ENCODE measurements around the gene EDNRA. TPM values are rescaled to one million over a fixed set of nuclear protein-coding genes. Genes with fewer than 3 reads are reported as not detected.

Gene EDNRA
- total RNA-seq, 2 experiments from 2014 or later = not detected

DNA sequence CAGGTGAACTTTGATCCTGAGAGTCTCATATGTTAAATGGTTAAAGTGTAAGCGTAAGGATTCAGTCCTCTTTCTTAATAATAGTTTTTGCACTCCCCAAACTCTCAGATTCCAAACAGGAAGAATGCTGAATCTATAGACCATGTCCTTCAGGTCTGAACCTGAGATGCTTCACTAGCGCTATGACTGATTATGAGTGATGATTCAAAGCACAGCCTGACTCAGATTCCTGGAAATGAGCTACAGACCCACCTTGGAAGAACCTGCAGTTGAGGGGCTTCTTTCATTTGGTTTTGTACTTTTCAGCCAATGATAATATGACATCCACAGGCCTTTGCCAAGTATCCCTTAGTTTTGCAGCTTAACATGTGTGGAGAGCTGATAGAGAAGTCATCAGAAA is 1.4 kb downstream of the EDNRA start:
- no peak for DNase-seq
- no peaks in the 10 kb centered on the region for H3K9me3 Mint-ChIP-seq
- no peaks in the 10 kb centered on the region for H3K36me3 Mint-ChIP-seq
- H3K27ac Mint-ChIP-seq = no peak overlapping the region
- H3K4me1 Mint-ChIP-seq = no peaks in the 10 kb centered on the region
- ATAC-seq (ENCODE audit: low read depth) = no peak
- H3K4me3 Mint-ChIP-seq = no peak overlapping the region
- POLR2A ChIA-PET = no interaction called here
- H3K27me3 Mint-ChIP-seq = peaks cover 34% of the 10 kb centered on the region

DNA sequence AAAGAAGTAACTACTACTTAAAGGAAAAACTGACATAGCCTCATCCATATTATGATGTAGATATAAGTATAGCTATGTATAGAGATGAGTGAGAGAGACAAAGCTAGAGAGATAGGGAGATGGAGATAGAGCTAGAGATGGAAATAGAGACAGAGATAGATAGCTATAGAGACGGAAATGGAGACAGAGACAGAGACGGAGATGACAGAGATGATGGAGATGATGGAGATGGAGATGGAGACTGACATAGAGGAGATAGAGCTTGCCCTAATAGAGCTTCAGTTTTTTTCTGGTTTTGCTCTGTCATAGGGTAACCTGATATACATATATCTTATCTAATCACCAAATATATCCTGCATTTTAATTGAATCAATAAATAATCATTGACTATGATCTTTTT is 4.3 kb downstream of the EDNRA start:
- POLR2A ChIA-PET = no interaction called here
- ATAC-seq (ENCODE audit: low read depth) (no peak), DNase-seq (no peak)
- Mint-ChIP-seq H3K36me3 (no peaks in the 10 kb centered on the region), H3K27ac (no peak overlapping the region), H3K27me3 (peaks cover 24% of the 10 kb centered on the region), H3K4me1 (no peaks in the 10 kb centered on the region), H3K4me3 (no peak overlapping the region), H3K9me3 (no peaks in the 10 kb centered on the region)

DNA sequence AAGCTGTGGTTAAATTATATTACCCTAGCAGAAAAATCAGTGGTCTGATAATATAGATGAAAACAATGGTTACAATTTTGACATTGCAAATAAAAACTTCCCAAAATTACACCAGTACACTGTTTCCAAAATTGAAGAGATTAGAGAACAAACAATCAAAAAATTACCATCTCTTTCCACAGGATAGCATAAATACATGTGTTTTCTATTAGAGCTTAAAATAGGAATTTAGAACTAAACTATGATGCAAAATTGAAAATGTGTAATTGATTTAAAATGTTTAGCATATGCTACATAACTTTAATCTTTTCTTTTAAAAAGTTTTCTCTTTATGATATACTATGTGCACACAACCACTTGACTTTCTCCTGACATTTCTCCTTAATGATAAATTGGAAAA is 6.7 kb downstream of the EDNRA start:
- H3K4me1 Mint-ChIP-seq = no peaks in the 10 kb centered on the region
- H3K27me3 Mint-ChIP-seq = peaks cover 12% of the 10 kb centered on the region
- no peak overlapping the region for H3K27ac Mint-ChIP-seq
- DNase-seq (no peak), ATAC-seq (ENCODE audit: low read depth) (no peak)
- POLR2A ChIA-PET = no interaction called here
- H3K4me3 Mint-ChIP-seq = no peak overlapping the region
- no peaks in the 10 kb centered on the region for H3K9me3 Mint-ChIP-seq
- no peaks in the 10 kb centered on the region for H3K36me3 Mint-ChIP-seq

DNA sequence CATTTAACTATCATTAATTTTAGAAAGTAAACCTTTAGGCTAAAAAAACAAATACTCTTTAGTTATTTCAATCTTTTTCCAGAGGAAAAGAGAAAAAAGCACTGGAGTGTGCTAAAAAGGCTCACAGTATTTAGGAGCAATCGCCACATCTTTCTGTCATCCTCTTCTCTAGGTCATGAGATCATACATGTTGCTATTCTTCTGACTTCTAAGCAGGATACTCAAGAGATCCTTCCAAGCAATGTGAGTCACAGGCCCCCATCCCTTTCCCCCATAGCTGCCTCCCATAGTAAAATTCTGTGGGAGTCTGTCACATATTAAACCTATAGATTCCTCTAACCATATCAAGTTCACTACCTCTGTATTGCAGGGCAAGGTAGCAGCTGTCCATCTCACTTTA is 7.7 kb downstream of the EDNRA start:
- ATAC-seq (ENCODE audit: low read depth) = no peak

DNA sequence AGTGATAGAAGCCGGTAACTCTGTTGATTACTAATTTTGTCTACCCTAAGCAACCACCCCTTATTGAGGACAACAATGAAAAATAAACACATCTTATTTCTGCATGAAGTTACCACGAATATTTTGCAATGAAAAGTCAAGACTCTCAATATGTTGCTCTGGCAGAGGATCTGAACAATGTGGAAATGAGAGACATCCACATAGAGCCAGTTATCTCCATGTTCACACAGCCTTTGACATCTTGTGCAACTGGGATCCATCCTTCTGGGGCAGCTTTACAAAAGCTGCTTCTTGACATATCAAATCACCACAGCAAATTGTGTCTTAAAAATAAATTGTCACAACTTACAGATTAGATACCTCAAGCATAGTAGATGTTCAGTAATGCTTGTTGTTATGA is 10.2 kb downstream of the EDNRA start:
- DNase-seq (no peak), ATAC-seq (ENCODE audit: low read depth) (no peak)
- POLR2A ChIA-PET = no interaction called here
- no peak overlapping the region for H3K27ac Mint-ChIP-seq
- H3K27me3 Mint-ChIP-seq = peaks cover 11% of the 10 kb centered on the region
- H3K4me3 Mint-ChIP-seq = no peak overlapping the region
- no peaks in the 10 kb centered on the region for H3K9me3 Mint-ChIP-seq
- no peaks in the 10 kb centered on the region for H3K36me3 Mint-ChIP-seq
- no peaks in the 10 kb centered on the region for H3K4me1 Mint-ChIP-seq

More for the DNA sequence above, 7.7 kb downstream of the EDNRA start:
- no peaks in the 10 kb centered on the region for H3K36me3 Mint-ChIP-seq
- no peak overlapping the region for H3K27ac Mint-ChIP-seq
- no peaks in the 10 kb centered on the region for H3K4me1 Mint-ChIP-seq
- H3K27me3 Mint-ChIP-seq = peaks cover 8% of the 10 kb centered on the region
- no peak for DNase-seq
- no peaks in the 10 kb centered on the region for H3K9me3 Mint-ChIP-seq
- H3K4me3 Mint-ChIP-seq = no peak overlapping the region
- POLR2A ChIA-PET = no interaction called here

DNA sequence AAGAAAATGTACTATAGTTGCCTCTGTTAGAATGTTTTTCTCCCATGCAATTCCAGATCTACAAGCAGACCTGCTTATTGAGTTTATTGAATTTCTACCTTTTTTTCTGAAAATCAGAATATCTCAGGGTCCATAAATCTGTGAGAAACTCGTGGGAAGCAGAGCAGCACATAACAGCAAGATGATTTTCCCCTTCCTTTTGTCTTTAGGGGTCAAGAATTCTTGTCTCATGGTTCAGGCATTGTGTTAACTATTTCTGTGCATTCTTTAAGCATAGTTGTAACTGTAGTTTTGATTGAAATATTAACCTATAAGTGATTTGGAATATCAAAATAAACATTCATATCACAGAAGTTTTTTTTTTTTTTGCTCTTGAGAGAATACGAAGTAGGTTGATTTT is 11.4 kb downstream of the EDNRA start:
- no peak overlapping the region for H3K4me3 Mint-ChIP-seq
- no peaks in the 10 kb centered on the region for H3K4me1 Mint-ChIP-seq
- peaks cover 11% of the 10 kb centered on the region for H3K27me3 Mint-ChIP-seq
- POLR2A ChIA-PET = no interaction called here
- H3K36me3 Mint-ChIP-seq = no peaks in the 10 kb centered on the region
- no peak for DNase-seq
- H3K27ac Mint-ChIP-seq = no peak overlapping the region
- no peaks in the 10 kb centered on the region for H3K9me3 Mint-ChIP-seq
- ATAC-seq (ENCODE audit: low read depth) = no peak

DNA sequence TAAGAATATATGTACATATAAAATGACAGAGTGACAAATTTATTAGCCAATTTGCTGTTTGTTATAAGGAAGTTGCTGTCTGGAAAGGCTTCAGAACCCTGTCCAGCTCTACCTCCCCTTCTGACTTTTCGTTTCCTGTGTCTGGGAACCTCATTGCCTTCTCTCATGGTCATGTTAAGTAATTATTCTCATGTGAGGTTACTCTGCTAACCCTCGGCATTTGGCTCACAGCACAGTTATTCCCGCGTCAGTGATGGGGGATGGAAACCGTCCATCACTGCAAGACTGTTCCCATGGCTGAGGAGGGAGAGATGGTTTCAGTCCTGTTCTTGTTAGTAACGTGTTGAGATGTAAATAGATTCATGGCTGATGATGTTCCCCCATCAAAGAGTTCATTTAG is 11.9 kb downstream of the EDNRA start:
- H3K36me3 Mint-ChIP-seq = no peaks in the 10 kb centered on the region
- peaks cover 11% of the 10 kb centered on the region for H3K27me3 Mint-ChIP-seq
- no peak overlapping the region for H3K4me3 Mint-ChIP-seq
- H3K9me3 Mint-ChIP-seq = no peaks in the 10 kb centered on the region
- no peak overlapping the region for H3K27ac Mint-ChIP-seq
- POLR2A ChIA-PET = no interaction called here
- no peaks in the 10 kb centered on the region for H3K4me1 Mint-ChIP-seq
- DNase-seq (no peak), ATAC-seq (ENCODE audit: low read depth) (no peak)

DNA sequence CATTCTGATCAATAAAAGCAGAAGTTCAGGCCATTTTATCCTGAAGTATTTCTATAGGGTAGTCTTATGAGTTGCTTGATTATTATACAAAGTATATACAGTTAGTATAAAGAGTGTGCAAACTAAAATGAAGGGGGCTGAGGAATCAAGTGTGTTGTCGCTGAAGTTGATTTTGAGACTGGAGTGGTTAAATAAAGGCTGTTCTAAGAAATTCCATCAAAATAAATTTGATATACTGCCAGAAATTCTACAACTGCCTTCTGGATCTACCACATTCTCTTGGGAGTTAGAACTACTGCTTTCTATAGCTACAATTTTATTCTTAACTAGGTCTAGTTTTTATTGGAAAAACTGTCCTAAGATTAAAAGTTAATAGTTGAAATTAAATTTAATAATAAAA is 12.4 kb downstream of the EDNRA start:
- Mint-ChIP-seq H3K27ac (no peak overlapping the region), H3K36me3 (no peaks in the 10 kb centered on the region), H3K4me1 (no peaks in the 10 kb centered on the region), H3K27me3 (peaks cover 11% of the 10 kb centered on the region), H3K4me3 (no peak overlapping the region), H3K9me3 (no peaks in the 10 kb centered on the region)
- no peak for ATAC-seq (ENCODE audit: low read depth)
- POLR2A ChIA-PET = no interaction called here
- no peak for DNase-seq

DNA sequence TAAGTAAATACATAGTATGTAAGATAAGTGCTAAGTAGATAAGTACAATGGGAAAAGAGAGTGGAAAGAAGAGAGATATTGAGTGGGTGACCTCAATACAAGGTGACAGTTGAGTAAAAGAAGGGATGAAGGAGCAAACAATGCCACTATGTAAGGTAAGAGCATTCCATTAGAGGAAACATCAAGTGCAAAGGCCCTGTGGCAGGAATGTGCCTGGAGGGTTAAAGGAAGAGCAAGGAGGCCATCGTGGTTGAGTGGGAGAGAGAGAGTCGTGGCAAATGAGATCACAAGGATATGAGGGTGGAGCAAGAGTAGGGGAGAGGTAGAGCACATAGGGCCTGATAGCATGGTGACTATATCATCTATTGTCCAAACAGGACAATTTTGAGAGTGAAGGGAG is 13.4 kb downstream of the EDNRA start:
- Mint-ChIP-seq H3K4me3 (no peak overlapping the region), H3K36me3 (no peaks in the 10 kb centered on the region), H3K27ac (no peak overlapping the region), H3K9me3 (no peaks in the 10 kb centered on the region), H3K4me1 (no peaks in the 10 kb centered on the region), H3K27me3 (peaks cover 11% of the 10 kb centered on the region)
- POLR2A ChIA-PET = no interaction called here
- ATAC-seq (ENCODE audit: low read depth) (no peak), DNase-seq (no peak)

DNA sequence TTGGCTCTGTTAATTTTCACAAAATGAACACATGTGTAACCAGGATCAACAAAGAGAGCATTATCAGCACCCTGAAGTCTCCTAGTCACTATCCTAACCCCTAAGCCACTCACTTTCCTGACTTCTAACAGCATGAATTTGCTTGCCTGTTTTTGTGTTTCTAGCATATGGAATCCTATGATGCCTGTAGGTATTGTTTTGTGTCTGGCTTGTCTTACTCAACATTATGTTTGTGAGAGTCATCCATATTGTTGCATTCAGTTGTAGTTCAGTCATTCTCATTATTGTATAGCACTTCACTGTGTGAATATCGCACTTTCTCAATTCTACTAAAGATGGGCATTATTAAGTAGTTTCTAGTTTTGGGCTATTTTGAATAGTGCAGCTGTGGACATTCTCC is 15.6 kb downstream of the EDNRA start:
- no peak for DNase-seq
- H3K27me3 Mint-ChIP-seq = peaks cover 14% of the 10 kb centered on the region

DNA sequence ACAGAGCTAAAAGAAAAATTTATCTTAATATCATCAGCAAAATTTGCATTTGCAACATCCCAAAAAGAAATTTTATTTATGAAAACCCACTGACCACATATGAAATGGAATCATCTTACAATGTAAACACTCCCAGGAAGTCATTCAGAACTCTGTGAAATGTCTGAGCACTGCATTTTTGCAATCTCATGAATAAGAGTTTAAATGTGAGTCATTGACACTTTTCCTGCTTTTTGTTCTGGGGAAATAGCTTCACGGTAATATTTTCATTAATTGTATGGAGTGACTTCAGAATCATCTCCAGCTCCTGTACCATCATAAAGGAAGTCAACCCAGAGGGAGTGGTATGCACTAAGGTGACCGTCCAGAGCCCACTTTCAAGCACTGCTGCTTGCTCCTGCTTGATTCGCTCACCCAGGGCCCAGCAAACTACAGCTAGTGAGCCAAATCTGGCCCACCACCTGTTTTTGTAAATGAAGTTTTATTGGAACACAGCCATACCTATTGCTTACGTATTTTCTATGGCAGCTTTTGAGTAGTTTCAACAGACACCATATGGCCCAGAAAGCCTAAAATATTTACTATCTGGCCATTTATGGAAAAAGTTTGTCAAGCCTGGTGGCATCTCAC is 17.2 kb downstream of the EDNRA start:
- ATAC-seq (ENCODE audit: low read depth) (no peak), DNase-seq (no peak)
- H3K27ac Mint-ChIP-seq = no peak overlapping the region
- no peaks in the 10 kb centered on the region for H3K4me1 Mint-ChIP-seq
- no peak overlapping the region for H3K4me3 Mint-ChIP-seq
- H3K9me3 Mint-ChIP-seq = no peaks in the 10 kb centered on the region
- POLR2A ChIA-PET = no interaction called here
- peaks cover 8% of the 10 kb centered on the region for H3K27me3 Mint-ChIP-seq
- no peaks in the 10 kb centered on the region for H3K36me3 Mint-ChIP-seq

More for the DNA sequence above, 15.6 kb downstream of the EDNRA start:
- Mint-ChIP-seq H3K9me3 (no peaks in the 10 kb centered on the region), H3K36me3 (no peaks in the 10 kb centered on the region), H3K27ac (no peak overlapping the region), H3K4me3 (no peak overlapping the region), H3K4me1 (no peaks in the 10 kb centered on the region)
- ATAC-seq (ENCODE audit: low read depth) = no peak
- POLR2A ChIA-PET = no interaction called here

DNA sequence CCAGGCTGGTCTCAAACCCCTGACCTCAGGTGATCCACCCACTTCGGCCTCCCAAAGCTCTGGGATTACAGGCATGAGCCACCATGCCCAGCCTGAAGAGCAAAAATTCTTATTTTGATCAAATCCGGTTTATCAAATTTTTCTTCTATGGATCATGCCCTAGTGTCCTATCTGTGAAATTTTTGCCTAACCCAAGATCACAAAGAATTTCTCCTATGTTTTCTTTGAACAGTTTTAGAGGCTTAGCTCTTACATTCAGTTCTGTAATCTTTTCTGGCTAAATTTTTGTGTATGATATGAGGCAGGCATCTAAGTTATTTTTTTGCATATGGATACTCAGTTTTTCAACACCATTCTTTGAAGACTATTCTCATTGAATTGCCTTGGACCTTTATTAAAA is 27.4 kb downstream of the EDNRA start:
- H3K27me3 Mint-ChIP-seq = peaks cover 22% of the 10 kb centered on the region
- DNase-seq (no peak), ATAC-seq (ENCODE audit: low read depth) (no peak)
- no peak overlapping the region for H3K27ac Mint-ChIP-seq
- H3K4me1 Mint-ChIP-seq = no peaks in the 10 kb centered on the region
- no peaks in the 10 kb centered on the region for H3K9me3 Mint-ChIP-seq
- no peaks in the 10 kb centered on the region for H3K36me3 Mint-ChIP-seq
- POLR2A ChIA-PET = no interaction called here
- no peak overlapping the region for H3K4me3 Mint-ChIP-seq

DNA sequence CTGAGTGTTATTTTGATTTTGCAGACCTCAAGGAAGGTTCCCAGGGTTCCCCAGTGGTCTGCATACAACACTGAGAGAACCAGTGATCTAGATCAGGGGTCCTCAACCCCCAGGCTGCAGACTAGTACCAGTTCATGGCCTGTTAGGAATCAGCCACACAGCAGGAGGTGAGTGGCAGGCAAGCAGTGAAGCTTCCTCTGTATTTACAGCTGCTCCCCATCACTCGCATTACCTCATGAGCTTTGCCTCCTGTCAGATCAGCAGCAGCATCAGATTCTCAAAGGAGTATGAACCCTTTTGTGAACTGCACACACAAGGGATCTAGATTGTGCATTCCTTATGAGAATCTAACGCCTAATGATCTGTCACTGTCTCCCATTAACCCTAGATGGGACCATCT is 28.5 kb downstream of the EDNRA start:
- no peaks in the 10 kb centered on the region for H3K9me3 Mint-ChIP-seq
- no peak overlapping the region for H3K4me3 Mint-ChIP-seq
- DNase-seq (no peak), ATAC-seq (ENCODE audit: low read depth) (no peak)
- no peak overlapping the region for H3K27ac Mint-ChIP-seq
- POLR2A ChIA-PET = no interaction called here
- H3K4me1 Mint-ChIP-seq = no peaks in the 10 kb centered on the region
- peaks cover 21% of the 10 kb centered on the region for H3K27me3 Mint-ChIP-seq
- H3K36me3 Mint-ChIP-seq = no peaks in the 10 kb centered on the region

DNA sequence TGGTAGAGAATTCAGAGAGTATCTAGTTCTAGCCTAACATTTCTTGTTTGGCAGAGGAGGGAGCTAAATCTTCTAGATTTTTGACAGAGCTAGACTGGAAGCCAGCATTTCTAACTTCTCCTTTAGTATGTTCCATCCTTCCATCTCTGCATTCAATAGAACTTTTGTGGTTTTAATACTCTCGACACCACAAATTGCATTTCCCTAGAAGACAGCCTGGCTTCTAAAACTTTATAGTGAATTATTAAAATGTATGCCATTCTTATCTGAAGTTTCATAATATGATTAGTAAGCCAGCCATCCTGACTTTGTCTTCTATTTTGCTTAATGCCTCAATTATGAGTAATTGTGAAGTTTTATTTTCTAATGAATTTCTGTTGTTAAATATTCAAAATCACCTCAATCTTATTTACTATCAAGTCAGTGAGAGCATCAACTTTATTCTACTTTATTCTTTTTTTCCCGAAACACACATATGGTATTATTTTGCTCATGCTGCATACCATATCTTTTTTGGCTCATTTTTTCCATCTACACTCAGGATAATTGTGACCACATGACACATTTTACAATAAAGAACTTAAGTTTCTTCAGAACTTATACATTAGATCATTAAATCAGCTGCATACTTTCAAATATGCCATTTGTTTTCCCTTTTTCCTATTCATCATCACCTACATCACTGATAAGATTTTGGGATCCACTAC is 30.2 kb downstream of the EDNRA start:
- Mint-ChIP-seq H3K27me3 (peaks cover 25% of the 10 kb centered on the region), H3K9me3 (no peaks in the 10 kb centered on the region), H3K36me3 (no peaks in the 10 kb centered on the region), H3K27ac (no peak overlapping the region), H3K4me1 (no peaks in the 10 kb centered on the region), H3K4me3 (no peak overlapping the region)
- ATAC-seq (ENCODE audit: low read depth) (no peak), DNase-seq (no peak)
- POLR2A ChIA-PET = no interaction called here

Measured in activated naive CD8-positive, alpha-beta T cell treated with anti-CD3 and anti-CD28 coated beads, Interleukin-2, amount 10 ng/mL, durations not matched to agents 7 days and 5 days (primary cell).